Measurements from ENCODE around the gene WDR12.
A peak's percentile ranks its signal among the peaks of the same experiment; 100 is the strongest.
"Not testable (repeated sequence)": the region's sequence is repeated elsewhere in the genome, so short reads cannot be mapped to it uniquely, and the experiment has no call there.

The WDR12 gene

GRCh38 chr2:202883987-202884675 lies 27.3 kb downstream of the WDR12 start:
- no peak for DNase-seq (ENCODE audit: low spot score)

DNA sequence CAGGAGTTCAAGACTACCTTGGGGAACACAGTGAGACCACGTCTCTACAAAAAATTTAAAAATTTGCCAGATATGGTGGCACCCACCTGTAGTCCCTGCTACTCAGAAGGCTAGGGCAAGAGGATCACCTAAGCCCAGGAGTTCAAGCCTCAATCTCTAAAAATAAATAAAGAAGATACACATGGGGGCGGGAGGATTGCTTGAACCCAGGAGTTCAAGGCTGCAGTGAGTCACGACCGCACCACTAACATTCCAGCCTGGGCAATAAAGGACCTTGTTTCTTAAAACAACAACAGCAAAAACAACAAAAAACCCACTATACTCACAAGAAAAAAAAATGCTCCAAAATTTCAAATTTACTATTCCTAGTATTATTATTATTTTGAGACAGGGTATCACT lies 29.9 kb downstream of the WDR12 start:
- no peak for DNase-seq (ENCODE audit: low spot score)

- no peak for DNase-seq (ENCODE audit: low spot score)
These were observed 33.8 kb downstream of the WDR12 start for GRCh38 chr2:202877699-202878098.

DNA sequence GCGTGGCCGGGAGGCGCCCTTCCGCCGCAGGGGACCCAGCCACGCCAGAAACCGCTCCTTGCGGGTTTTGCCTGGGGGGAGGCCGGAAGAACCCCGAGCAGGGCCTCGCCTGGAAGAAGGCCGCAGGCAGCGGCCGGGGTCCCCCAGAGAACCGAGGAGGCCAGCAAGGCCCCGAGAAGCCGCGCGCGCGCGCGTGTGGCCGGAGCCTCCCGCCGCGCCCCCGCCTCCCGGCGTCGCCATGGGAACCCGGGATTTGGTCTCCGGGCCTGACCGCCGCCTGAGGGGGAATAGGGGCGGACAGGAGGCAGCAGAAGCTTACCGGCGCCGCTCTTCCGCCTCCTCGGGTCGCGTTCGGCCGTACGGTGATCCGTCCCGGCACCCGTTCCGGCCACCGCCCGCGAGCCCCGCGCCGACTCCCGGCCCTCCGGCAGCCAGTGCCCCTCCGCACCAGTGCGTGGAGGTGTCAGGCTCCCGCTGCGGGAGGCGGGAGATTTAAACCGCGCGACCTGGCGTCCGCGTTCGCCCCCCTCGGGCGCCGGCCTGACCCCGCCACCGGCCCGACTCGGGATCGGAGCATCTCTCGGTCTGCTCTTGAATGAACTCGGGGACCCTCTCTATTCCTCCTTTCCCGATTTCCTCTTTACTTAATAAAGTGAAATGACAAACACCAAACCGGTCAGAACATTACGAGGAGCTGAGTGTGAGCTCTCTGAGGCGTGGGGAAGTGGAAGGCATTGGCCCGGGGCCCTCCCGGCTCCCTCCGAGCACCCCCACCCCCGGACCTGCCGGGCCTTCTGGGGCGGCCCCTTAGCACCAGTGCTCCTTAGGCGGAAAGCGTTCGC lies 40.0 kb downstream of the WDR12 start, which contains the start of gene ICA1L:
Gene ICA1L, minus strand, starts transcription at position 467 of the 842 bp plus-strand sequence. CDS start 42,757 bp downstream, outside the sequence.
- peak; percentile 34 for DNase-seq (ENCODE audit: low spot score)

DNA sequence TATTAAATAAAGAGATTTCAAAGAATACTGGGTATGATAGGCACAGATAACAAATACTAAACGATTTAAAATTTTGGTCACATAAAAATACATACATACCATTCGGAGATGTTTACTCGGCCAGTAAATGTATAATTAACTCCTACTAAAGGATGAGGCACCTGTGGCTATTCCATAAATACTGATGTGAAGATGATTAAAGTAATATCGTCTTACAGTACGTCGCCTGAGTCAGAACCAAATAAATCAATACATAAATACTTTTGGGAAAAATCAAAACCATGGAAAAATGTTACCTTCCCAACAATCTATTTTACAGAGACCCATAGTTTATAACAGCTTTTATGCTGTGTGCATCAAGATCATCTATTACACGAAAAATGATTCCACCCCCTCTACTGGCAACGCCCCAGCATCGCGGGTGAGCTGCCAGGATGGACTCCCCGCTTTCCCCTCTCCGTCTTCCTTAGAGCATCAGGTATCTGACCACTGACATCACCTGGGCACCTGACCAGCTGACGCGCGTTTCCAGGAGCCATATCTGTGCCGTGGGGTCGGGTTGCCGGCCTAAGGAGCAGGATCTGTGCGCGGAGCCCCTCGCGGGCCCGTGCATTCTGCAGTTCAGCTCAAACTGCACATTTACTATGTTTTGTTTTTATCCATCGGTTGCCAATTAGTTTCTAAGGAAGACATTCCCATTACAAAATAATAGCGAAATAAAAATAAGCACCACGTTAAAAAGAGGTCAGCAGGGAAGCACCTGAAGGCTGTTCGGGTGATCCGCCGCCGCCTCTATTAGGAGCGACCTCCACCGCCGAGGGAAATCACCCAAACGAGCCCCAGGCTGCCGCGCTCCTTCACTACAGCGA lies 40.8 kb downstream of the WDR12 start:
- peak; percentile 71 for DNase-seq (ENCODE audit: low spot score)

DNA sequence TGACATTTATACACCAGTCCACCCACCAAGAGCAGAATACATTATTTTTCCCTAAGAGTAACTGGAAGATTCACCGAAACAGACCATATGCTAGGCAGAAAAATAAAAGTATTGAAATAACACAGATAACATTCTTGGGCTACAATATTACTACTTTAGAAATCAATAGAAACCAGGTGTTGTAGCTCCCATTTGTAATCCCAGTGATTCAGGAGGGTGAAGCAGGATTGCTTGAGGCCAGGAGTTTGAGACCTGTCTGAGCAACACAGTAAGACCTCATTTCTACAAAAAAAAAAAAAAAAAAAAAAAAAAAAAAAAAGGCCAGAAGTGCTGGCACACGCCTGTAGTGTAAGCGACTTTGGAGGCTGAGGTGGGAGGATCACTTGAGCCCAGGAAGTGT lies 49.5 kb downstream of the WDR12 start:
- DNase-seq (ENCODE audit: low spot score), result no peak

DNA sequence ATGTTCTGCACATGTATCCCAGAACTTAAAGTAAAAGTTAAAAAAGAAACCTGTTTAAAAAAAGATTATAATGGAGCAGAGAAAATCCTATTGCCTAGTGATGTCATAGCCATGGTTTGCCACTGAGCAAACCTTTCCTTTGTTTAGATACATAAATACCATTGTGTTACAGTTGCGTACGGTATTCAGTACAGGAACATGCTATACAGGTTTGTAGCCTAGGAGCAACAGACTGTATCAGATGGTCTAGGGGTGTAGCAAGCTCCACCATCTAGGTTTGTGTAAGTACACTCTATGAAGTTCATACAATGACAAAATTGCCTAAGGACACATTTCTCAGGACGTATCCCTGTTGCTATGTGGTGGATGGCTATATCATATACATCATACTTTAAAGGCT lies 52.9 kb downstream of the WDR12 start:
- no peak for DNase-seq (ENCODE audit: low spot score)

DNA sequence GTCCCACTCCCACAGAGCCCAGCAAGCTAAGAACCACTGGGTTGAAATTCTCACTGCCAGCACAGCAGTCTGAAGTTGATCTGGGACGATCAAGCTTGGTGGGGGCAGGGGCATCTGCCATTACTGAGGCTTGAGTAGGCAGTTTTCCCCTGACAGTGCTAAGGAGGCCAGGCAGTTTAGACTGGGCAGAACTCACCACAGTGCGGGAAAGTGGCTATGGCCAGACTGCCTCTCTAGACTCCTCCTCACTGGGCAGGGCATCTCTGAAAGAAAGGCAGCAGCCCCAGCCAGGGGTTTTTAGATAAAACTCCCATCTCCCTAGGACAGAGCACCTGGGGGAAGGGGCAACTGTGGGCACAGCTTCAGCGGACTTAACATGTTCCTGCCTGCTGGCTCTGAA lies 62.1 kb downstream of the WDR12 start:
- DNase-seq (ENCODE audit: low spot score), result not testable (repeated sequence)

DNA sequence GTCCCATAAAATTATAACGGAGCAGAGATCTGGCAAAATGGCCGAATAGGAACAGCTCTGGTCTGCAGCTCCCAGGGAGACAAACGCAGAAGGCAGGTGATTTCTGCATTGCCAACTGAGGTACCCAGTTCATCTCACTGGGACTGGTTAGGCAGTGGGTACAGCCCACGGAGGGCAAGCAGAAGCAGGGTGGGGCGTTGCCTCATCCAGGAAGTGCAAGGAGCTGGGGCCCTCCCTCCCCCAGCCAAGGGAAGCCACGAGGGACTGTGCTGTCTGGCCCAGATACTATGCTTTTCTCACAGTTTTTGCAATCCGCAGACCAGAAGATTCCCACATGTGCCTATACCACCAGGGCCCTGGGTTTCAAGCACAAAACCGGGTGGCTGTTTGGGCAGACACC lies 62.7 kb downstream of the WDR12 start:
- no peak for DNase-seq (ENCODE audit: low spot score)

DNA sequence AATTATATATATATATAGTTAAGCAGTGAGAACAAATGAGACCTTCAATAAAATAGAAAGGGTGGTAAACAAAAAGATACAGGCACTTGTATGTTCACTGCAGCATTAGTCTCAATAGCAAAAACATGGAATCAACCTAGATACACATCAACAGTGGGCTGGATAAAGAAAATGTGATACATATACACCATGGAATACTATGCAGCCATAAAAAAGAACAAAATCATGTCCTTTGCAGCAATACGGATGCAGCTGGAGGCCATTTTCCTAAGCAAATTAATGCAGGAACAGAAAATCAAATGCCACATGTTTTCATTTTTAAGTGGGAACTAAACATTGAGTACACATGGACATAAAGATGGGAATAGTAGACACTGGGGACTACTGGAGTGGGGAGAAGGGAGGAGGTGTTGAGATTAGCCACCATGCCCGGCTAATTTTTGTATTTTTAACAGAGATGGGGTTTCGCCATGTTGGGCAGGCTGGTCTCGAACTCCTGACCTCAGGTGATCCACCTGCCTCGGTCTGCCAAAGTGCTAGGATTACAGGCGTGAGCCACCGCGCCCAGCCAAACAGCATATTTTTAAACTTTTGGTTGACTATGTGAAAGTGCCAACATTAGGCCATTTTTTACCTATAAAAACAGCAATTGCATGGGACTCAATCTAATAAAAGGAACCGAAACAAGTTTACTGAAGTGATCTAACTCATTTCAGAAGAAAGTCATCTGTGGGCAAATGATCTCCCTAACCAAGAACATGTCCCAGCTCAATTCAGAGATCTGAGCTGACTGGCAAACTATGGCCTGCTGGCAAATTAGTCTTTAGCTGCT lies 63.6 kb downstream of the WDR12 start:
- DNase-seq (ENCODE audit: low spot score), result no peak

DNA sequence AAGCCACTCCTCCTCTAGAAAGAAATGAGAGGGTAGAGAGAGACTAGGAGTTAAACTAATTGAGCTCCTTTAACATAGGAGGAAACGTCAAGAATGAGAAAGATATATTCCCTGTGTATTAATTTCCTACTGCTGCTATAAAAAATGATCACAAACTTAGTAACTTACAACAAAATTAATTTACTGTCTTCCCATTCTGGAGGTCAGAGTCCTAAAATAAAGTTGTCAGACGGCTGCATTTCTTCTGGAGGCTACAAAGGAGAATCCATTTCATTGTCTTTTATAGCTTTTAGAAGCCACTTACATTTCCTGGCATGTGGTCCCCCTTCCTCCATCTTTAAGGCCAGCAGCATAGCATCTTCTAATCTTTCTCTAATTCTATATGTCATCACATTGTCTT lies 66.8 kb downstream of the WDR12 start:
- no peak for DNase-seq (ENCODE audit: low spot score)

GRCh38 chr2:202842690-202843089 lies 68.8 kb downstream of the WDR12 start:
- DNase-seq (ENCODE audit: low spot score), result no peak

- no peak for DNase-seq (ENCODE audit: low spot score)
These were observed 70.2 kb downstream of the WDR12 start for GRCh38 chr2:202841090-202841867.

- DNase-seq (ENCODE audit: low spot score), result peak; percentile 64
These were observed 79.9 kb downstream of the WDR12 start for GRCh38 chr2:202831242-202832220.

- no peak for DNase-seq (ENCODE audit: low spot score)
These were observed 86.6 kb downstream of the WDR12 start for GRCh38 chr2:202824901-202825300.

All from activated CD4-positive, alpha-beta T cell treated with anti-CD3 and anti-CD28 coated beads, Interleukin-2, Interleukin-4, amounts not matched to agents 100 ng/mL and 50 ng/mL, durations not matched to agents 16 hours and 8 hours (primary cell).